ENCODE results near the gene MAPT. TPM values are rescaled to one million over a fixed set of nuclear protein-coding genes. Genes with fewer than 3 reads are reported as not detected.

The MAPT gene
- total RNA-seq (2014; rRNA removed; shearing (Covaris generic)) = 0.85 and 3.1 TPM in 2 replicates

- peak within 1 kb of the TSS; percentile 59 for H3K4me3 ChIP-seq (ENCODE audit: insufficient read depth, low read depth, low read length)
- DNase-seq = peak; percentile 98
- H3K36me3 ChIP-seq (replicated peaks; ENCODE audit: control insufficient read depth, insufficient read depth, low read length) = no peaks in the 10 kb centered on the region
- peaks cover 59% of the 10 kb centered on the region for H3K27me3 ChIP-seq (ENCODE audit: control insufficient read depth, insufficient read depth, low read length)
These were observed at the start of gene MAPT for GRCh38 chr17:45894022-45894784. Gene MAPT, plus strand, starts transcription at chr17:45894554. Its CDS starts 67,784 bp downstream, at chr17:45962338.

DNA sequence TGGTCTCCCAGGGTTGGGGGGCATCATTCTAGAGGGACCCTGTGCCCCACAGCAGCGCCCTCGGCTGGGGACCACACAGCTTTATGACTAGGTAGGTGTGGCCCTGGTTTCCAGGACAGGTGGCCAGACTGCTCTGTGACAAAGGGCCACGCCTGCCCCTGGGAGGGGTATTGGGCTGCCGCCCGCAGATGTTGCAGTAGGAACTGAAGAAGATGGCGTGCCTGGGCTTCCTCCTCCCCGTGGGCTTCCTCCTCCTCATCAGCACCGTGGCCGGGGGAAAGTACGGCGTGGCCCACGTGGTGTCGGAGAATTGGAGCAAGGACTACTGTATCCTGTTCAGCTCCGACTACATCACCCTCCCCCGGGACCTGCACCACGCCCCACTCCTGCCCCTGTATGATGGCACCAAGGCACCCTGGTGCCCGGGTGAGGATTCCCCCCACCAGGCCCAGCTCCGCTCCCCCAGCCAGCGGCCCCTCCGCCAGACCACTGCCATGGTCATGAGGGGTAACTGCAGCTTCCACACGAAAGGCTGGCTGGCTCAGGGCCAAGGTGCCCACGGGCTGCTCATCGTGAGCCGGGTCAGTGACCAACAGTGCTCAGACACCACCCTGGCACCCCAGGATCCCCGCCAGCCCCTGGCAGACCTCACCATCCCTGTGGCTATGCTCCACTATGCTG, 49.5 kb upstream of the MAPT start, which contains the start of gene SPPL2C:
Gene SPPL2C (plus strand): TSS at position 187 of the 681 bp plus-strand sequence. CDS start 26 bp downstream, at position 213.
- H3K27me3 ChIP-seq (ENCODE audit: control insufficient read depth, insufficient read depth, low read length) = no peaks in the 10 kb centered on the region
- no peak within 1 kb of the TSS for H3K4me3 ChIP-seq (ENCODE audit: insufficient read depth, low read depth, low read length)
- no peak for DNase-seq
- no peaks in the 10 kb centered on the region for H3K36me3 ChIP-seq (replicated peaks; ENCODE audit: control insufficient read depth, insufficient read depth, low read length)

DNA sequence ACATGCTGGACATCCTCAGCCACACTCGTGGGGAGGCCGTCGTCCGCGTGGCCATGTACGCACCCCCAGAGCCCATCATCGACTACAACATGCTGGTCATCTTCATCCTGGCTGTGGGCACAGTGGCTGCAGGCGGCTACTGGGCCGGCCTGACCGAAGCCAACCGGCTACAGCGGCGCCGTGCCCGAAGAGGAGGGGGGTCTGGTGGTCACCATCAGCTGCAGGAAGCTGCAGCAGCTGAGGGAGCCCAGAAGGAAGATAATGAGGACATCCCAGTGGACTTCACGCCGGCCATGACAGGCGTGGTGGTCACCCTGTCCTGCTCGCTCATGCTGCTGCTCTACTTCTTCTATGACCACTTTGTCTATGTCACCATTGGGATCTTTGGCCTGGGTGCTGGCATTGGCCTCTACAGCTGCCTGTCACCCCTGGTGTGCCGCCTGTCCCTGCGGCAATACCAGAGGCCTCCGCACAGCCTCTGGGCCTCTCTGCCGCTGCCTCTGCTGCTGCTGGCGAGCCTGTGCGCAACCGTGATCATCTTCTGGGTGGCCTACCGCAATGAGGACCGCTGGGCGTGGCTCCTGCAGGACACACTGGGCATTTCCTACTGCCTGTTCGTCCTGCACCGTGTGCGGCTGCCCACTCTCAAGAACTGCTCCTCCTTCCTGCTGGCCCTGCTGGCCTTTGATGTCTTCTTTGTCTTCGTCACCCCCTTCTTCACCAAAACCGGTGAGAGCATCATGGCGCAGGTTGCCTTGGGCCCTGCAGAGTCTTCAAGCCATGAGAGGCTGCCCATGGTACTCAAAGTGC, 48.8 kb upstream of the MAPT start:
- no peak for DNase-seq

DNA sequence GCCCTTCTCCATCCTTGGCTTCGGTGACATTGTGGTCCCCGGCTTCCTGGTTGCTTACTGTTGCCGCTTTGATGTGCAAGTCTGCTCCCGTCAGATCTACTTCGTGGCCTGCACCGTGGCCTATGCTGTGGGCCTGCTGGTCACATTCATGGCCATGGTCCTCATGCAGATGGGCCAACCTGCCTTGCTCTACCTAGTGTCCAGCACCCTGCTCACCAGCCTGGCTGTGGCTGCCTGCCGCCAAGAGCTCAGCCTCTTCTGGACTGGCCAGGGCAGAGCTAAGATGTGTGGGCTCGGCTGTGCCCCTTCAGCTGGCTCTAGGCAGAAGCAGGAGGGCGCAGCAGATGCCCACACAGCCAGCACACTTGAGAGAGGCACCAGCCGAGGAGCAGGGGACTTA, 48.1 kb upstream of the MAPT start:
- H3K4me3 ChIP-seq (ENCODE audit: insufficient read depth, low read depth, low read length) = no peak overlapping the region
- no peaks in the 10 kb centered on the region for H3K36me3 ChIP-seq (replicated peaks; ENCODE audit: control insufficient read depth, insufficient read depth, low read length)
- no peaks in the 10 kb centered on the region for H3K27me3 ChIP-seq (ENCODE audit: control insufficient read depth, insufficient read depth, low read length)
- DNase-seq = no peak

More for the DNA sequence above, 48.8 kb upstream of the MAPT start:
- Histone ChIP-seq H3K36me3 (replicated peaks; ENCODE audit: control insufficient read depth, insufficient read depth, low read length) (no peaks in the 10 kb centered on the region), H3K27me3 (ENCODE audit: control insufficient read depth, insufficient read depth, low read length) (no peaks in the 10 kb centered on the region), H3K4me3 (ENCODE audit: insufficient read depth, low read depth, low read length) (no peak overlapping the region)

DNA sequence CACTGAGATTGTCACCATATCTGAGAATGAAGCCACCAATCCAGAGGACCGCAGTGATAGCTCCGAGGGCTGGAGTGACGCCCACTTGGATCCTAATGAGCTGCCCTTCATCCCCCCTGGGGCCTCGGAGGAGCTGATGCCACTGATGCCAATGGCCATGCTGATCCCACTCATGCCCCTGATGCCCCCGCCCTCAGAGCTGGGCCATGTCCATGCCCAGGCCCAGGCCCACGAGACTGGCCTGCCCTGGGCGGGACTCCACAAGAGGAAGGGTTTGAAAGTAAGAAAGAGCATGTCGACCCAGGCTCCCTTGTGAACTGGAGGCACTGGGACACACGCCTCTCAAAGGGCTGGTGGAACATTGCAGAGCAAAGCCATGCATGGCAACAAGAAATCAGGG, 47.7 kb upstream of the MAPT start:
- Histone ChIP-seq H3K27me3 (ENCODE audit: control insufficient read depth, insufficient read depth, low read length) (no peaks in the 10 kb centered on the region), H3K36me3 (replicated peaks; ENCODE audit: control insufficient read depth, insufficient read depth, low read length) (no peaks in the 10 kb centered on the region), H3K4me3 (ENCODE audit: insufficient read depth, low read depth, low read length) (no peak overlapping the region)
- no peak for DNase-seq

DNA sequence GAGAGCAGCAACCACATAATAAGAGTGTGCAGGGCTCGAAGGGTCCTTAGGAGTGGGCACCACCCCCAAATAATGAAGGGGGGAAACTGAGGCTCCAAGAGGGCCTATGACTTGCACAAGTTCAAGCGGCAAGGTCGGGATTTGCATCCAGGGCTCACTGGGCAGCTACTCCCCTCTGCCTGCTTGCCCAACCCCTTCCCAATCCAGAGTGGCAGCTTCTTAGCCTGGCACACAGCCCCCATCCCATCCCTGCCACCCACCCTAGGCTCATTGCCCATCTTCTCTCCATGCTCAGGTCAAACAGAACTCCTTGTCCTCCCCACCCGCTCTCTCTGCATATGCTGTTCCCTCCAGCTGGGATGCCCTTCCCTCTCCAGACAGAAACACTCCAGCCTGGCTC, 47.3 kb upstream of the MAPT start:
- H3K4me3 ChIP-seq (ENCODE audit: insufficient read depth, low read depth, low read length) = no peak overlapping the region
- DNase-seq = no peak
- H3K36me3 ChIP-seq (replicated peaks; ENCODE audit: control insufficient read depth, insufficient read depth, low read length) = no peaks in the 10 kb centered on the region
- H3K27me3 ChIP-seq (ENCODE audit: control insufficient read depth, insufficient read depth, low read length) = no peaks in the 10 kb centered on the region

DNA sequence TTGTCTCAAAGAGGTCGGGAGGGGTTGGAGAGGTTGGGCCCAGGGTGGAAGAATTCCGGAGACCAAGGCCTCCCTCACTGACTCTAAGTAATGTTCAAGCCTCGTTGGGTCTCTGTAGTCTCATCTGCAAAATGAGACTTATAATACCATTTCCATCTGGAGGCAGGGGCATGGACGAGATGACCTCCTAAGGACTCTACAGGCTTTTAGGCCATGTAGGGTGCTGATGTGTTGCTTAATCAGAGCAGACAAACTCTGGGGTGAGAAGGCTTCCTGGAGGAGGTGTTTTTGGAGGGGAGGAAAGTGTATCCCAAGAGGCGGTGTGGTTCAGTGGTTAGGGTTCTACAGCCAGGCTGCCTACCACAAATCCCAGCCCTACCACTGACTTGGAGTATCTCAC, 46.6 kb upstream of the MAPT start:
- H3K27me3 ChIP-seq (ENCODE audit: control insufficient read depth, insufficient read depth, low read length) = no peaks in the 10 kb centered on the region
- no peak overlapping the region for H3K4me3 ChIP-seq (ENCODE audit: insufficient read depth, low read depth, low read length)
- no peaks in the 10 kb centered on the region for H3K36me3 ChIP-seq (replicated peaks; ENCODE audit: control insufficient read depth, insufficient read depth, low read length)
- DNase-seq = no peak

DNA sequence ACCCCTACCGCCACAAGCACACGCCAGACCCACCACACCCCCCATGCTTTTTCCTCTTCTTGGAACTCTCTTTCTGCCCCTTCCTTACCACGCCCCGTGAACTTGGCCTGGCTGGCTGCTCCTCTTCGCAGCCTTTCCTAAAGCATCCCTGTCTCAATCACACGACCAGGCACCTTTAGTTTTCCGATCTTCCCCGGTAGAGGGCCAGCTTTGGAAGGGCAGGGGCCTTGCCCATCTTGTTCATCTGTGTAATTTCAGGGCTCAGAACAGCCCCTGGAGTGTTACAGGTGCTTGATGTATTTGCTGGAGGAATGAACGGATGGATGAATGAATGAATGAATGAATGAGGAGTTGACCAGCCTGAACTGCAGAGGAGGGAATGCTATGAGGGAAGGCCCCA, 45.9 kb upstream of the MAPT start:
- DNase-seq = peak; percentile 32
- no peaks in the 10 kb centered on the region for H3K27me3 ChIP-seq (ENCODE audit: control insufficient read depth, insufficient read depth, low read length)
- no peak overlapping the region for H3K4me3 ChIP-seq (ENCODE audit: insufficient read depth, low read depth, low read length)
- H3K36me3 ChIP-seq (replicated peaks; ENCODE audit: control insufficient read depth, insufficient read depth, low read length) = no peaks in the 10 kb centered on the region

DNA sequence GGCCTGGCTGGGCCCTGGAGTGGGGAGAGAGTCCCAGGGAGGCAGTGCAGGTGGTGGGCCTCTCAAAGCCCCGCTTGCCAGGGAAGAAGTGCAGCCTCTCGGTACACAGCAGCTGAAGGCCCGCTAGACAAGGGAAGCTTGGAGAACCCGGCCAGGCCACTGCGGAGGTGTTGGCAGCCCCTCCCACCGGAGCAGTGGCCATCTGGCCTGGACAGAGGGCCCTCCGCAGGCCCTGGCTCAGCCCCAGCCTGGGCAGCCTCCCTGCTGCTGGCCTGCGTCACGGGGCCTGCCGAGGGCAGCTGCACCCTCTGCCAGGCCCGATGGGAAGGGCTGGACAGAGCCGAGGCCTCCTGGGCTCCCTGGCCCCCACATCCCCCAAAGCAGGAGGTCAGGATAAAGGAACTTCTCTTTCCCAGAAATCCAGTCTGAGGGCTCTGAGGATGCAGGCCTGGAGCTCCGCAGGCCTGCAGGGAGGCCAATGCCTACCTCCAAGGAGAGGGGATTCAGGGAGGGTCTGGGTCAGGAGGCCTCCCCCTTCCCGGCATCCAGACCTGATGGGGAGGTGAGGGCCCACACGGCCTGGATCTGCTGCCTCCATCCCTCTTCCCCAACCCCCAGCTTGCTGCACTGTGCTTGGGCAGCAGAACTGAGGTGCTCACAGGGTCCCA, 45.4 kb upstream of the MAPT start:
- Histone ChIP-seq H3K27me3 (ENCODE audit: control insufficient read depth, insufficient read depth, low read length) (no peaks in the 10 kb centered on the region), H3K36me3 (replicated peaks; ENCODE audit: control insufficient read depth, insufficient read depth, low read length) (no peaks in the 10 kb centered on the region), H3K4me3 (ENCODE audit: insufficient read depth, low read depth, low read length) (no peak overlapping the region)
- DNase-seq = peak; percentile 57

- Histone ChIP-seq H3K36me3 (replicated peaks; ENCODE audit: control insufficient read depth, insufficient read depth, low read length) (no peaks in the 10 kb centered on the region), H3K4me3 (ENCODE audit: insufficient read depth, low read depth, low read length) (no peak overlapping the region), H3K27me3 (ENCODE audit: control insufficient read depth, insufficient read depth, low read length) (no peaks in the 10 kb centered on the region)
- peak; percentile 54 for DNase-seq
These were observed 44.8 kb upstream of the MAPT start for GRCh38 chr17:45849536-45849990.

DNA sequence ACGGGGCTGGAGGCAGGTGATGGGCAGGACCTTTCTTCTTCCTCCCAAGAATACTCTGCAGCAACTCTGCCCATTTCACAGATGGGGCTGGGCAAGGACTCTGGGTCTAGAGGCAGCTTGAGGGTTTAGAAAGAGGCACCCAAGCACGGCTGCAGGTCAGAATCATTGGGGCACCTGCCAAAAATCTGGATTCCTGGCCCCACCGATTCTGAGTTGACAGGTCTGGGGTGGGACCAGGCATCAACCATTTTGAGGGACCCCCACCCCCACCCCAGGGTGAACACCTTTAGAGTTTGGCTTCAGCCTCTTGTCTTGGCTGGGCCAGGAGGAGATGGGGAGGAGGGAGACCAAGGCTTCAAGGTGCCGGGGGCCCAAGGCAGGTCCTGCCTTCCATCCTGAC, 44.3 kb upstream of the MAPT start:
- H3K27me3 ChIP-seq (ENCODE audit: control insufficient read depth, insufficient read depth, low read length) = no peaks in the 10 kb centered on the region
- no peaks in the 10 kb centered on the region for H3K36me3 ChIP-seq (replicated peaks; ENCODE audit: control insufficient read depth, insufficient read depth, low read length)
- H3K4me3 ChIP-seq (ENCODE audit: insufficient read depth, low read depth, low read length) = no peak overlapping the region
- DNase-seq = no peak

GRCh38 chr17:45850468-45850867, 43.9 kb upstream of the MAPT start:
- Histone ChIP-seq H3K27me3 (ENCODE audit: control insufficient read depth, insufficient read depth, low read length) (no peaks in the 10 kb centered on the region), H3K36me3 (replicated peaks; ENCODE audit: control insufficient read depth, insufficient read depth, low read length) (no peaks in the 10 kb centered on the region), H3K4me3 (ENCODE audit: insufficient read depth, low read depth, low read length) (no peak overlapping the region)
- no peak for DNase-seq

DNA sequence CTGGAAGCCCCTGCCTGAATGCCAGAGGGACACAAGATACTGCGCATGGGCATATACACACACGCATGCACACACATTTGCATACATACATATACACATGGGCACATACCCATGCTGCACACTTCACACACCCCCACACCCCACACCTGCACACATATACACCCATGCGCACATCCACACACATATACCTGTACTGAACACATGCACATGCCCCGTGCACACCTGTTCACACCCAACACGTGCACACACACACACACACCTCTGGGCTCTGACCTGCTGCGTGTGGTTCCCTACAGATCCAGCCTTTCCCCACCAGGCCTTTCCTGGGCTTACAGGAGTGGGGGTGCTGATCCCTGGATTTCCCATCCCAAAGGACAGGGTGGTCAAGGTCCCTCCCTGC, 43.3 kb upstream of the MAPT start:
- DNase-seq = no peak
- Histone ChIP-seq H3K27me3 (ENCODE audit: control insufficient read depth, insufficient read depth, low read length) (no peaks in the 10 kb centered on the region), H3K4me3 (ENCODE audit: insufficient read depth, low read depth, low read length) (no peak overlapping the region), H3K36me3 (replicated peaks; ENCODE audit: control insufficient read depth, insufficient read depth, low read length) (no peaks in the 10 kb centered on the region)

DNA sequence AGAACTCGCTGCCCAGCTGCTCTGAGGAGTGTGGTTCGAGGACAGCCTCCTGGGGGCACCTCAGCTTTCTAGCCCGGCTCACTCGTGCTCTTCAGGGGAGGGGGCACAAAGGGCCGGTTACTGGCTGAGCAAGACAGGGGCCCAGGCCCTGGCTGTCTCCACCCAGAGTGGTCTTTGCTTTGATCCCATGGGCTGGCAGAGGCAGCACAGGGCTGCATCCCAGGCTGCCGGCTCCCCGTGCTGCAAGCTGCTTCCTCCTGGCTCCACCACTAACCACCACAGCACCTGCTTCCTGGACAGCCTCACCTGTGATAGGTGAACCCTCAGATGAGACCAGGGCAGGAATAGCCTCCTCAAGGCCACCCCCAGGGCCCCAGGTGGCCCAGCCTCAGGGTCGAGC, 42.9 kb upstream of the MAPT start:
- DNase-seq = peak; percentile 26
- no peaks in the 10 kb centered on the region for H3K36me3 ChIP-seq (replicated peaks; ENCODE audit: control insufficient read depth, insufficient read depth, low read length)
- H3K27me3 ChIP-seq (ENCODE audit: control insufficient read depth, insufficient read depth, low read length) = no peaks in the 10 kb centered on the region
- no peak overlapping the region for H3K4me3 ChIP-seq (ENCODE audit: insufficient read depth, low read depth, low read length)

All from H7 (cell line).